Trophoblast cell (in vitro differentiated cells and primary cell): ENCODE data around the gene ARHGAP23.
"Not testable (repeated sequence)": the region's sequence is repeated elsewhere in the genome, so short reads cannot be mapped to it uniquely, and the experiment has no call there.

Experiments used
- DNase-seq, 2 donors: peaks; one replicate each; pipeline ENCODE4 v3.0.0-alpha.2; 2016
- H2AFZ ChIP-seq: 2 replicates; pipeline ENCODE4 v1.6.1; 2013; ENCODE audit warnings: low read length, moderate library complexity, mild to moderate bottlenecking; ENCODE audit not compliant: insufficient read depth, poor library complexity
- H2AK5ac ChIP-seq: 2 replicates; pipeline ENCODE4 v1.6.1; 2013; ENCODE audit warnings: mild to moderate bottlenecking, low read length
- H2BK120ac ChIP-seq: 2 replicates; pipeline ENCODE4 v1.6.1; 2013; ENCODE audit warnings: low read length, mild to moderate bottlenecking, moderate library complexity; ENCODE audit not compliant: insufficient read depth, poor library complexity
- H2BK12ac ChIP-seq: 2 replicates; pipeline ENCODE4 v1.6.1; 2013; ENCODE audit warnings: mild to moderate bottlenecking, low read length, moderate library complexity
- H2BK5ac ChIP-seq: 2 replicates; pipeline ENCODE4 v1.6.1; 2013; ENCODE audit warnings: low read length, low read depth, moderate library complexity, mild to moderate bottlenecking; ENCODE audit not compliant: poor library complexity
- H3K14ac ChIP-seq: 2 replicates; pipeline ENCODE4 v1.6.1; 2013; ENCODE audit warnings: mild to moderate bottlenecking, low read length
- H3K18ac ChIP-seq: 2 replicates; pipeline ENCODE4 v1.6.1; 2013; ENCODE audit warnings: mild to moderate bottlenecking, low read length
- H3K23ac ChIP-seq: 2 replicates; pipeline ENCODE4 v1.6.1; 2013; ENCODE audit warnings: low read length
- H3K27ac ChIP-seq: 2 replicates; pipeline ENCODE4 v1.5.1; 2013; ENCODE audit warnings: low read depth, mild to moderate bottlenecking, inconsistent platforms, low read length, moderate library complexity
- H3K27me3 ChIP-seq: 2 replicates; pipeline ENCODE4 v1.6.1; 2013; ENCODE audit warnings: inconsistent platforms, mild to moderate bottlenecking, low read length, moderate library complexity; ENCODE audit not compliant: insufficient read depth
- H3K36me3 ChIP-seq, 2 experiments: 1 replicate in 1 of 2; 2 replicates in 1 of 2; pipeline ENCODE4 v1.6.1; 2013; ENCODE audit warnings: low read length in 2 of 2, mild to moderate bottlenecking in 2 of 2, moderate library complexity in 1 of 2; ENCODE audit not compliant: insufficient read depth in 2 of 2, control insufficient read depth in 1 of 2
- H3K4ac ChIP-seq: 2 replicates; pipeline ENCODE4 v1.6.1; 2013; ENCODE audit warnings: low read depth, mild to moderate bottlenecking, low read length, moderate library complexity
- H3K4me1 ChIP-seq, 2 experiments: 1 replicate in 1 of 2; 2 replicates in 1 of 2; pipeline ENCODE4 v1.6.1; 2013; ENCODE audit warnings: low read length in 2 of 2, mild to moderate bottlenecking in 2 of 2, moderate library complexity in 1 of 2; ENCODE audit not compliant: insufficient read depth in 2 of 2, control insufficient read depth in 1 of 2
- H3K4me2 ChIP-seq: 2 replicates; pipeline ENCODE4 v1.6.1; 2013; ENCODE audit warnings: inconsistent platforms, mild to moderate bottlenecking, low read length, moderate library complexity
- H3K4me3 ChIP-seq: 2 replicates; pipeline ENCODE4 v1.5.1; 2013; ENCODE audit warnings: mild to moderate bottlenecking, low read depth, low read length, inconsistent platforms
- H3K79me1 ChIP-seq: one replicate; pipeline ENCODE4 v1.6.1; 2013; ENCODE audit warnings: low read length
- H3K79me2 ChIP-seq: 2 replicates; pipeline ENCODE4 v1.6.1; 2013; ENCODE audit warnings: low read length, mild to moderate bottlenecking; ENCODE audit not compliant: control insufficient read depth, insufficient read depth, poor library complexity
- H3K9ac ChIP-seq: 2 replicates; pipeline ENCODE4 v1.6.1; 2013; ENCODE audit warnings: mild to moderate bottlenecking, low read length
- H3K9me3 ChIP-seq: 2 replicates; pipeline ENCODE4 v1.6.1; 2013; ENCODE audit warnings: low read depth, mild to moderate bottlenecking, control low read depth, inconsistent platforms, low read length; ENCODE audit not compliant: insufficient read depth
- H4K12ac ChIP-seq: 2 replicates; pipeline ENCODE4 v1.6.1; 2013; ENCODE audit warnings: low read depth, mild to moderate bottlenecking, low read length, moderate library complexity
- H4K8ac ChIP-seq: 2 replicates; pipeline ENCODE4 v1.6.1; 2013; ENCODE audit warnings: low read depth, mild to moderate bottlenecking, low read length, moderate library complexity
- H4K91ac ChIP-seq: one replicate; pipeline ENCODE4 v1.6.1; 2013; ENCODE audit warnings: low read depth, mild to moderate bottlenecking, low read length, moderate library complexity
- WGBS: extraction: QIAGEN DNeasy Blood & Tissue Kit; methylation state at CpG from one replicate; pipeline ENCODE4 v1.1.7; 2013; ENCODE audit warnings: missing lambda C conversion rate; ENCODE audit not compliant: insufficient read length, insufficient coverage; ENCODE audit errors: extremely low coverage; 5-methylcytosine and 5-hydroxymethylcytosine counted together

ARHGAP23 gene

GRCh38 chr17:38511150-38512108, 83.2 kb downstream of the ARHGAP23 start:
- Histone ChIP-seq H3K27ac (no peak overlapping the region), H3K9ac (no peak overlapping the region), H3K36me3 (peaks cover 0 to 3% of the 10 kb centered on the region in 2 experiments), H3K4ac (no peak overlapping the region), H2BK12ac (no peak overlapping the region), H3K18ac (no peak overlapping the region), H3K27me3 (peaks cover 13% of the 10 kb centered on the region), H3K14ac (no peak overlapping the region), H3K23ac (no peak overlapping the region), H3K4me1 (peaks cover 23 to 27% of the 10 kb centered on the region in 2 experiments), H4K12ac (peak overlapping the region; percentile 23), H3K4me3 (no peak overlapping the region), H2BK5ac (no peak overlapping the region), H3K79me1 (peaks cover 7% of the 10 kb centered on the region), H2AFZ (no peak overlapping the region), H3K4me2 (peak overlapping the region; percentile 66), H4K91ac (no peak overlapping the region), H2BK120ac (no peak overlapping the region), H2AK5ac (no peak overlapping the region), H3K79me2 (peaks cover 2% of the 10 kb centered on the region), H3K9me3 (peaks cover 3% of the 10 kb centered on the region), H4K8ac (no peak overlapping the region)
- DNase-seq = no peak
- WGBS = no CpG with 5 or more reads among the region's 15 CpGs

DNA sequence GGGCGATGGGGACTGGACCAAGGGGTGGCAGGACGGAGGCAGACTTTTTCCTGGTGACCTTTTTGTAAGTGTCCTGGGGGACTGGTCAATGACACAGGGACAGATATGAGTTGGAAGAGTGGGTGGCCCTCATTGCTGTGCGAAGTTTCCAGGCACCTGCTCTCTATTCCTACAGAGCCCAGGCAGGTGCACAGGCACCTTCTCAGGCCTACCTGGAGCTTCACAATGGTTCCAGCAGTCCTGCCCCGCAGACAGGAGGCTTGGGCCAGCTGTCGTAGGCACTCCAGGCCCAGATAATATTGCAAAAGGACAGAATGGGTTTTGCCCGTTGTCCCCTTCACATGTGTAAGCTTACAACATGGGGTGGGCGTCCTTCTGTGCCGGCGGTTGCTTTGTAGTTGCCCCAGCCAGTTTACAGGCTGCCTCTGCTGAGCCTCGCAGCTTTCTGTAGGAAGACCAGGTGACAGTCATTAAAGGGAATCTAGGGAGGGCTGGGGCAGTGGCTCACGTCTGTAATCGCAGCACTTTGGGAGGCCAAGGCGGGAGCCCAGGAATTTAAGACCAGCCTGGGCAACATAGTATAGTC, 84.3 kb downstream of the ARHGAP23 start:
- H3K27ac ChIP-seq = no peak overlapping the region
- H2AK5ac ChIP-seq = no peak overlapping the region
- no peak overlapping the region for H2BK12ac ChIP-seq
- H3K23ac ChIP-seq = no peak overlapping the region
- no peak overlapping the region for H3K9ac ChIP-seq
- H3K79me1 ChIP-seq = peaks cover 7% of the 10 kb centered on the region
- WGBS = no CpG with 5 or more reads among the region's 13 CpGs
- no peak overlapping the region for H3K4me3 ChIP-seq
- no peak overlapping the region for H3K18ac ChIP-seq
- H2AFZ ChIP-seq = no peak overlapping the region
- peaks cover 23 to 26% of the 10 kb centered on the region in 2 experiments for H3K4me1 ChIP-seq
- DNase-seq = no peak
- no peak overlapping the region for H3K14ac ChIP-seq
- peaks cover 3% of the 10 kb centered on the region for H3K9me3 ChIP-seq
- peaks cover 13% of the 10 kb centered on the region for H3K27me3 ChIP-seq
- no peak overlapping the region for H4K8ac ChIP-seq
- H3K4me2 ChIP-seq = no peak overlapping the region
- H3K4ac ChIP-seq = no peak overlapping the region
- H2BK120ac ChIP-seq = no peak overlapping the region
- H2BK5ac ChIP-seq = no peak overlapping the region
- H3K79me2 ChIP-seq = peaks cover 2% of the 10 kb centered on the region
- no peak overlapping the region for H4K91ac ChIP-seq
- no peak overlapping the region for H4K12ac ChIP-seq
- no peaks in the 10 kb centered on the region for H3K36me3 ChIP-seq

GRCh38 chr17:38526526-38526925, 98.3 kb downstream of the ARHGAP23 start:
- not testable (repeated sequence) for H2BK5ac ChIP-seq, H3K9me3 ChIP-seq, H4K8ac ChIP-seq, H2AFZ ChIP-seq, H3K27ac ChIP-seq, H3K4me2 ChIP-seq, H3K14ac ChIP-seq, H3K4me1 ChIP-seq, H2AK5ac ChIP-seq, DNase-seq, H3K36me3 ChIP-seq, H3K4ac ChIP-seq, H2BK12ac ChIP-seq, H3K9ac ChIP-seq, H4K91ac ChIP-seq, H3K4me3 ChIP-seq, H4K12ac ChIP-seq, H3K79me2 ChIP-seq, H3K18ac ChIP-seq, H3K23ac ChIP-seq, H2BK120ac ChIP-seq, H3K79me1 ChIP-seq, H3K27me3 ChIP-seq
- WGBS = no CpG with 5 or more reads among the region's 8 CpGs

DNA sequence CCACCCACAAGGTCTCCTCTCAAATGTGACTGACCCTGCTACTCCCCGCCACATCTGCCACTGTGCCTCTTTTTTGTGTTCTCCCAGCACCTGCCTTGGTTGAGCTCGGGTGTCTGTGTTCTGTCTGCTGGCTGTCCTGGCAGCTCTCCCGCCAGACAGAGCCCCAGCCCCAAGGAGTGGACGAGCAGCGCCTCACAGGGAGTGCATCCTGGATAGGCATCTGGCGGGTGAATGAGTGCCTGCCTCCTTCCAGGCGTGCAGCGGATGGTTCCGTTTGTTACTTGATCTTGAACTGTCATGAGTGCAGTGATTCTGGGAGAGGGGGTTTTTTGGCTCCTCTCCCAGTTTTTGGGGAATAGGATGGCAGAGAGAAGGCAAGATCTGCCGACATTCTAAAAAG, 99.9 kb downstream of the ARHGAP23 start:
- not testable (repeated sequence) for H3K79me2 ChIP-seq, H4K91ac ChIP-seq, H3K36me3 ChIP-seq, H3K4me1 ChIP-seq, H2AFZ ChIP-seq, H3K14ac ChIP-seq, H2AK5ac ChIP-seq, H3K9me3 ChIP-seq, H3K4ac ChIP-seq, H3K27me3 ChIP-seq, H2BK12ac ChIP-seq, H3K9ac ChIP-seq, H2BK5ac ChIP-seq, H3K79me1 ChIP-seq, H3K23ac ChIP-seq, H3K18ac ChIP-seq, H4K8ac ChIP-seq, H3K4me2 ChIP-seq, H3K4me3 ChIP-seq, H3K27ac ChIP-seq, H2BK120ac ChIP-seq, H4K12ac ChIP-seq, DNase-seq
- no CpG with 5 or more reads among the region's 10 CpGs for WGBS
